ENCODE data around the gene IL1RL1.

IL1RL1 gene

GRCh38 chr2:102383722-102384121 is 72.4 kb downstream of the IL1RL1 start:
- H3K4me3 ChIP-seq (ENCODE audit: low read depth, low read length): no peak overlapping the region
- no peak for TF ChIP-seq CTCF (IDR thresholded peaks at IDR 0.05; ENCODE audit: borderline replicate concordance, insufficient read depth, low read depth, low read length)

GRCh38 chr2:102385522-102385921 is 74.2 kb downstream of the IL1RL1 start:
- H3K4me3 ChIP-seq (ENCODE audit: low read depth, low read length): no peak overlapping the region
- TF ChIP-seq CTCF (IDR thresholded peaks at IDR 0.05; ENCODE audit: borderline replicate concordance, insufficient read depth, low read depth, low read length): no peak

DNA sequence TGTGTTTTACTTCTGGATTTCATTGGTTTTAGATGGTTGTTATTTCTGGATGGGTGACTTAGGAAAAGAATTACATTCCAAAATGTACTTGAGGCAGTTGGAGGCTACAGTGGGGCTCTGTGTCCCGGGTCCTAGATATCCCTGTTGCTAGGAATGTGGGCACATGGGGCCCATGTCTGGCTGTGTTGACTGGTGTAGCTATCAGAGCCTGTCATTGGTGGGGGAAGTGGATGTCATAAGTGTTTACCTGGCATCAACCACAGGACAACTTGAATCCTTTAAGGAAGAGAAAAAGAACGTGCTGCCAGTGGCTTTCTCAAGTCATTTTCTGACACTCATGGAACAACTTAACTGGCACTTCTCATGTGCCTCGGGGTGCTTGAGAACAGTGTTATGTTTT is 74.6 kb downstream of the IL1RL1 start:
- TF ChIP-seq CTCF (IDR thresholded peaks at IDR 0.05; ENCODE audit: borderline replicate concordance, insufficient read depth, low read depth, low read length): no peak
- no peak overlapping the region for H3K4me3 ChIP-seq (ENCODE audit: low read depth, low read length)

- TF ChIP-seq CTCF (IDR thresholded peaks at IDR 0.05; ENCODE audit: borderline replicate concordance, insufficient read depth, low read depth, low read length): no peak
- H3K4me3 ChIP-seq (ENCODE audit: low read depth, low read length): no peak overlapping the region
Observed at GRCh38 chr2:102386867-102387541, 75.6 kb downstream of the IL1RL1 start.

DNA sequence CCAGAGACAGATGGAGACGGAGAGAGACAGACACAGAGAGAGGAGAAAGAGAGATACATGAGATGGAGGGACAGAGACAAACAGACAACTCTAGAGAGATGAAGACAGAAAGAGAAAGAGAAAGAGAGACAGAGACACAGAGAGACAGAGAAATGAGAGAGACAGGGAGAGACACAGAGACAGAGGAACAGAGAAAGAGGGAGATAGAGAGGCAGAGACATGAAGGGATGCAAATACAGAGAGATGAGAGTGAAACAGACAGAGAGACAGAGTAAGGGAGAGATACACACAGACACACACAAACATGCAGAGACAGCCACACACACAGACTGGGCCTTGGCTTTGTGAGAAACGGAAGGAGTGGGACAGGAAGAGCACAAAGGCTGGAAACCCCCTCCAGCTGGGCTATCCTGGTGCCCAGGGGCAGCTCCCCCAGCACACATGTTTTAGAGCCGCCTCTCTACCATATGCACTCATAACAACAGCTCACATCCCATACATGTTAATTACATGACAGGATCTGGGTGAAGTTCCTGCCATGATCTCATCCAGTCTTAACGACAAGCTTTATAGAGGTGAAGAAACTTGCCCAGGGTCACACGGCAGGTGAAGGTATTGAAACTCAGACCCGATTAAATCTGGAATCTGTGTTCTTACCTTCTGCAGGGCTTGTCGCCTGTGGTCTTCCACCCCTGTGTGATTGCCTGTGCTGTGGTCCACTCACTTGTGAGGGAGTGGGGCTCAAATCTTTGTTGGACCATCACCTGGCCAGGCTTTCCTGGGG is 76.6 kb downstream of the IL1RL1 start:
- no peak for TF ChIP-seq CTCF (IDR thresholded peaks at IDR 0.05; ENCODE audit: borderline replicate concordance, insufficient read depth, low read depth, low read length)

GRCh38 chr2:102391565-102391964 is 80.2 kb downstream of the IL1RL1 start:
- no peak for TF ChIP-seq CTCF (IDR thresholded peaks at IDR 0.05; ENCODE audit: borderline replicate concordance, insufficient read depth, low read depth, low read length)
- no peak overlapping the region for H3K4me3 ChIP-seq (ENCODE audit: low read depth, low read length)

More for the DNA sequence above, 76.6 kb downstream of the IL1RL1 start:
- no peak overlapping the region for H3K4me3 ChIP-seq (ENCODE audit: low read depth, low read length)

DNA sequence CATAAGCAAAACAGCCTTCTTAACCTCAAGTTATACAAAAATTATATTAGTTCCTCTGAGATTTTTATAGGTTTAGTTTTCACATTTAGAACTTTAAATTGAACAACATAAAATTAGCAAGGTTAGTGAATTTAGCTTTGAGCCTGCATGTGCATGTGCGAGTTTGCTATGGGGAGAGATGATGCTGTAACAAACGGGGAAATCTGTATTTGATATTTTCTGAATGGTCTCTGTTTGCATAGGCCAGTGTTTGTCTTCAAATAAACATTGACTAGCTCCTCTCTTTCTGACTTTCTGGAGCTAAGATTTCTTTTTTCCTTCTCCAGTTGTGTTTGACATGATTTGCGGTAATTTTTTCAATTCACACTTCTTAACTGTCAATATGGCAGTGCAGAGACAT is 80.7 kb downstream of the IL1RL1 start:
- TF ChIP-seq CTCF (IDR thresholded peaks at IDR 0.05; ENCODE audit: borderline replicate concordance, insufficient read depth, low read depth, low read length): no peak
- H3K4me3 ChIP-seq (ENCODE audit: low read depth, low read length): no peak overlapping the region
